Esophagus muscularis mucosa (tissue), 4 donors: ENCODE measurements around the gene DEGS2. TPM values are rescaled to one million over a fixed set of nuclear protein-coding genes. Genes with fewer than 3 reads are reported as not detected.
A peak's percentile ranks its signal among the peaks of the same experiment; 100 is the strongest.

Experiments used
- DNase-seq: peaks from one replicate; pipeline ENCODE4 v3.0.0-alpha.2; 2017; ENCODE audit errors: extremely low spot score
- H3K27ac ChIP-seq, 4 donors: fragments of 200-600 bp; sonication (generic); replicated peaks in 1 of 4; 1 replicate in 3 of 4; 2 replicates in 1 of 4; pipeline ENCODE4 v1.5.1; 2016 to 2019; ENCODE audit warnings: mild to moderate bottlenecking in 1 of 4
- H3K27me3 ChIP-seq, 4 donors: fragments of 200-600 bp; sonication (generic); one replicate each; pipeline versions ENCODE4 v1.5.1 to v1.6.0; 2016 to 2019
- H3K36me3 ChIP-seq, 4 donors: fragments of 200-600 bp; sonication (generic); one replicate each; pipeline ENCODE4 v1.5.1; 2016 to 2019
- H3K4me1 ChIP-seq, 4 donors: fragments of 200-600 bp; sonication (generic); one replicate each; pipeline ENCODE4 v1.5.1; 2016 to 2019
- H3K4me3 ChIP-seq, 4 donors: fragments of 200-600 bp; sonication (generic); 1 replicate in 2 of 4; 2 replicates in 2 of 4; pipeline ENCODE4 v1.5.1; 2016 to 2019; ENCODE audit warnings: mild to moderate bottlenecking in 4 of 4, moderate library complexity in 1 of 4
- H3K9me3 ChIP-seq, 4 donors: fragments of 200-600 bp; sonication (generic); 1 replicate in 3 of 4; 2 replicates in 1 of 4; pipeline ENCODE4 v1.5.1; 2016 to 2019
- CTCF ChIP-seq, 3 experiments: fragments of 200-600 bp in 2 of 3; fragments of 450-650 bp in 1 of 3; sonication (generic) in 2 of 3; IDR thresholded peaks; one replicate each; pipeline ENCODE4 v1.5.1; 2017 to 2019; ENCODE audit warnings: antibody characterized with exemption in 3 of 3, mild to moderate bottlenecking in 2 of 3, moderate library complexity in 1 of 3
- EP300 ChIP-seq: sonication (generic); formaldehyde crosslinking; IDR thresholded peaks from one replicate; pipeline ENCODE4 v1.6.1; 2017; ENCODE audit warnings: antibody characterized with exemption
- POLR2A ChIP-seq: fragments of 450-650 bp; IDR thresholded peaks from one replicate; pipeline ENCODE4 v1.6.1; 2017; ENCODE audit warnings: antibody characterized with exemption, moderate library complexity, mild to moderate bottlenecking, low read depth
- POLR2AphosphoS5 ChIP-seq, 2 donors: sonication (generic); formaldehyde crosslinking; IDR thresholded peaks; one replicate each; pipeline ENCODE4 v1.6.1; 2017; ENCODE audit warnings: antibody characterized with exemption in 2 of 2
- WGBS: methylation state at CpG from one replicate; pipeline ENCODE4 v1.1.5; 2018; 5-methylcytosine and 5-hydroxymethylcytosine counted together
- intact Hi-C: fragments of 100-400 bp; cut with DNase I; formaldehyde crosslinking; loops from one replicate; pipeline ENCODE4 v1.15.1; 2023
- total RNA-seq, 4 donors: library from RNA; depleted of rRNA; stranded (reverse); fragments of >200 nt; gene quantifications; one replicate each; pipeline versions ENCODE4 v1.1.0 to v1.2.1, GENCODE V29; 2016

The DEGS2 gene
- total RNA-seq, 4 donors from 2014 or later, result 0.06 to 0.33 (median 0.11) TPM; not detected in 1

GRCh38 chr14:100173353-100173752, 13.9 kb upstream of the DEGS2 start:
- intact Hi-C loops, result no loop called here
- H3K27me3 ChIP-seq, result peaks cover 0 to 43% (median 1%) of the 10 kb centered on the region in 4 donors
- no peaks in the 10 kb centered on the region for H3K4me1 ChIP-seq
- no peak overlapping the region for H3K4me3 ChIP-seq
- H3K27ac ChIP-seq, result no peak overlapping the region
- no peaks in the 10 kb centered on the region for H3K36me3 ChIP-seq
- WGBS, result 79% methylated on average over 7 of the region's 7 CpGs
- H3K9me3 ChIP-seq, result no peaks in the 10 kb centered on the region
- TF ChIP-seq EP300 (no peak), CTCF (IDR thresholded peaks at IDR 0.05) (no peak), POLR2AphosphoS5 (IDR thresholded peaks at IDR 0.05) (no peak), POLR2A (no peak)
- no peak for DNase-seq

- no peak overlapping the region for H3K27ac ChIP-seq
- no peak for TF ChIP-seq CTCF (IDR thresholded peaks at IDR 0.05)
- no peak for TF ChIP-seq EP300
- TF ChIP-seq POLR2AphosphoS5 (IDR thresholded peaks at IDR 0.05), result no peak
- TF ChIP-seq POLR2A, result no peak
- 81% methylated on average over 5 of the region's 5 CpGs for WGBS
- no peaks in the 10 kb centered on the region for H3K36me3 ChIP-seq
- no peak overlapping the region for H3K4me3 ChIP-seq
- H3K9me3 ChIP-seq, result no peaks in the 10 kb centered on the region
- intact Hi-C loops, result no loop called here
- no peaks in the 10 kb centered on the region for H3K4me1 ChIP-seq
- no peak for DNase-seq
- H3K27me3 ChIP-seq, result peaks cover 0 to 48% (median 1%) of the 10 kb centered on the region in 4 donors
Measured at GRCh38 chr14:100172811-100173210, 13.4 kb upstream of the DEGS2 start.

- DNase-seq, result no peak
Measured at GRCh38 chr14:100170880-100171279, 11.4 kb upstream of the DEGS2 start.

GRCh38 chr14:100168506-100168905, 9.1 kb upstream of the DEGS2 start:
- Histone ChIP-seq H3K27ac (no peak overlapping the region), H3K4me1 (peaks cover 11 to 19% (median 18%) of the 10 kb centered on the region in 4 donors), H3K27me3 (peaks cover 0 to 57% (median 6%) of the 10 kb centered on the region in 4 donors), H3K4me3 (no peak overlapping the region), H3K36me3 (no peaks in the 10 kb centered on the region), H3K9me3 (no peaks in the 10 kb centered on the region)
- DNase-seq, result no peak
- intact Hi-C loops, result no loop called here
- 91% methylated on average over 1 of the region's 1 CpG for WGBS
- no peak for TF ChIP-seq POLR2AphosphoS5 (IDR thresholded peaks at IDR 0.05)
- TF ChIP-seq POLR2A, result no peak
- no peak for TF ChIP-seq EP300

More at GRCh38 chr14:100170880-100171279, 11.4 kb upstream of the DEGS2 start:
- H3K27me3 ChIP-seq, result peaks cover 0 to 63% (median 6%) of the 10 kb centered on the region in 4 donors
- TF ChIP-seq EP300, result no peak
- no peak for TF ChIP-seq POLR2A
- WGBS, result 93% methylated on average over 2 of the region's 2 CpGs
- peaks cover 6 to 11% (median 10%) of the 10 kb centered on the region in 4 donors for H3K4me1 ChIP-seq
- H3K9me3 ChIP-seq, result no peaks in the 10 kb centered on the region
- H3K36me3 ChIP-seq, result no peaks in the 10 kb centered on the region
- intact Hi-C loops, result no loop called here
- H3K27ac ChIP-seq, result no peak overlapping the region
- H3K4me3 ChIP-seq, result no peak overlapping the region

- WGBS, result 78% methylated on average over 3 of the region's 16 CpGs
- Histone ChIP-seq H3K4me3 (peak overlapping the region; percentile 33 to 50 (median 39)), H3K27ac (no peak overlapping the region), H3K9me3 (no peaks in the 10 kb centered on the region), H3K36me3 (no peaks in the 10 kb centered on the region), H3K4me1 (peaks cover 11 to 19% (median 18%) of the 10 kb centered on the region in 4 donors), H3K27me3 (peaks cover 0 to 50% (median 6%) of the 10 kb centered on the region in 4 donors)
- intact Hi-C loops, result no loop called here
- no peak for DNase-seq
- TF ChIP-seq CTCF (IDR thresholded peaks at IDR 0.05) (no peak), POLR2AphosphoS5 (IDR thresholded peaks at IDR 0.05) (no peak), POLR2A (no peak), EP300 (no peak)
Measured at GRCh38 chr14:100165831-100166440, 6.5 kb upstream of the DEGS2 start.
